K562 (cell line): ENCODE measurements around the gene RNF187. TPM values are rescaled to one million over a fixed set of nuclear protein-coding genes. Genes with fewer than 3 reads are reported as not detected.

Experiments used
- ARID1B ChIP-seq: fragments of 450-650 bp; IDR thresholded peaks from 2 replicates; pipeline ENCODE4 v1.6.1; 2016; ENCODE audit warnings: antibody characterized with exemption, mild to moderate bottlenecking, inconsistent platforms
- CEBPB ChIP-seq: fragments of 450-650 bp; IDR thresholded peaks from 2 replicates; pipeline ENCODE4 v1.6.1; 2016; ENCODE audit warnings: missing genetic modification characterization, missing compliant biosample characterization
- CREM ChIP-seq: IDR thresholded peaks from 2 replicates; pipeline ENCODE4 v1.6.1; 2014; ENCODE audit warnings: antibody characterized with exemption, low read depth
- ELF1 ChIP-seq: fragments of 200-800 bp; sonication (Bioruptor generic); IDR thresholded peaks from 2 replicates; pipeline ENCODE4 v1.6.1; 2016; ENCODE audit warnings: missing genetic modification characterization, missing compliant biosample characterization
- HNRNPL ChIP-seq: fragments of 200-400 bp; formaldehyde crosslinking; IDR thresholded peaks from 2 replicates; pipeline ENCODE4 v1.6.1; 2017; ENCODE audit warnings: low read depth, mild to moderate bottlenecking, low read length
- MEIS2 ChIP-seq: fragments of 450-650 bp; IDR thresholded peaks from 2 replicates; pipeline ENCODE4 v1.6.1; 2014; ENCODE audit warnings: mild to moderate bottlenecking; ENCODE audit not compliant: partially characterized antibody
- MXI1 ChIP-seq: IDR thresholded peaks from 2 replicates; pipeline ENCODE4 v1.6.1; 2011; ENCODE audit warnings: low read depth, mild to moderate bottlenecking, improper control_type of control experiment, low read length
- NRF1 ChIP-seq, 2 experiments: fragments of 450-650 bp; IDR thresholded peaks in 1 of 2; conservative IDR thresholded peaks in 1 of 2; 2 replicates each; pipeline ENCODE4 v1.6.1; 2014; ENCODE audit warnings: mild to moderate bottlenecking in 2 of 2
- PHB ChIP-seq: fragments of 250-450 bp; sonication (Bioruptor Pico); IDR thresholded peaks from 2 replicates; pipeline ENCODE4 v1.5.0; 2021
- POLR2B ChIP-seq: fragments of 450-650 bp; IDR thresholded peaks from 2 replicates; pipeline ENCODE4 v1.6.1; 2018; ENCODE audit warnings: low read depth; ENCODE audit not compliant: partially characterized antibody
- POLR2G ChIP-seq: fragments of 200-400 bp; formaldehyde crosslinking; IDR thresholded peaks from 2 replicates; pipeline ENCODE4 v1.6.1; 2017; ENCODE audit warnings: low read depth, mild to moderate bottlenecking, antibody characterized with exemption, low read length, moderate library complexity
- POLR3A ChIP-seq: IDR thresholded peaks from 2 replicates; pipeline ENCODE4 v1.6.1; 2011; ENCODE audit warnings: borderline replicate concordance, mild to moderate bottlenecking, moderate library complexity; ENCODE audit not compliant: insufficient read length, insufficient read depth; ENCODE audit errors: extremely low read depth
- SUPT5H ChIP-seq: fragments of 450-650 bp; IDR thresholded peaks from 2 replicates; pipeline ENCODE4 v1.6.1; 2016
- TCF3 ChIP-seq: sonication (generic); formaldehyde crosslinking; IDR thresholded peaks from 2 replicates; pipeline ENCODE4 v1.4.0; 2020; ENCODE audit warnings: mild to moderate bottlenecking, missing genetic modification reagents
- TCF7L2 ChIP-seq: fragments of 150-350 bp; IDR thresholded peaks from 2 replicates; pipeline ENCODE4 v1.6.1; 2016; ENCODE audit warnings: low read depth, mild to moderate bottlenecking, low read length, moderate library complexity
- ZNF232 ChIP-seq: sonication (generic); formaldehyde crosslinking; IDR thresholded peaks from 2 replicates; pipeline ENCODE4 v1.8.0; 2022; ENCODE audit warnings: mild to moderate bottlenecking, missing genetic modification reagents
- ZNF274 ChIP-seq: IDR thresholded peaks from 2 replicates; pipeline ENCODE4 v1.6.1; 2011; ENCODE audit warnings: low read depth, mild to moderate bottlenecking, low read length, moderate library complexity, borderline replicate concordance
- polyA plus RNA-seq, 8 experiments: library from polyadenylated mRNA; depleted of rRNA in 4 of 8; stranded (reverse) in 5 of 8; unstranded in 3 of 8; fragments of >200 nt; fragmentation: Nextera tagmentation in 2 of 8; fragmentation: Illumina TruSeq in 1 of 8; extraction: Ambion mirVana in 2 of 8; extraction: Trizol in 1 of 8; gene quantifications; 2 replicates each; pipeline versions ENCODE4 v1.2.1 to v1.2.3, GENCODE V29; 2011 to 2014; ENCODE audit warnings: inconsistent platforms in 1 of 8, missing spikeins in 1 of 8
- total RNA-seq, 7 experiments: library from RNA; depleted of rRNA in 6 of 7; stranded (reverse); fragments of >200 nt in 6 of 7; fragmentation: Illumina TruSeq in 2 of 7; extraction: Trizol in 2 of 7; gene quantifications; 2 replicates each; pipeline versions ENCODE4 v1.2.1 to v1.2.3, GENCODE V29; 2011 to 2021; ENCODE audit warnings: low replicate concordance in 1 of 7
- TF ChIP-seq, protein P1 (sequence below): fragments of 200-600 bp; sonication (generic); IDR thresholded peaks from one replicate; pipeline ENCODE4 v1.6.1; 2012; ENCODE audit warnings: mild to moderate bottlenecking, low read depth, low read length, inconsistent platforms
- TF ChIP-seq, protein P2 (sequence below): sonication (generic); formaldehyde crosslinking; IDR thresholded peaks from 2 replicates; pipeline ENCODE4 v1.8.0; 2022; ENCODE audit warnings: missing genetic modification reagents, mild to moderate bottlenecking, borderline replicate concordance

The RNF187 gene
- total and polyA plus RNA-seq, 9 of the 15 experiments (the other 6 are each of a cell fraction or from before 2014, with no cell fraction given) = 2.3 to 119 (median 41.9) TPM

DNA sequence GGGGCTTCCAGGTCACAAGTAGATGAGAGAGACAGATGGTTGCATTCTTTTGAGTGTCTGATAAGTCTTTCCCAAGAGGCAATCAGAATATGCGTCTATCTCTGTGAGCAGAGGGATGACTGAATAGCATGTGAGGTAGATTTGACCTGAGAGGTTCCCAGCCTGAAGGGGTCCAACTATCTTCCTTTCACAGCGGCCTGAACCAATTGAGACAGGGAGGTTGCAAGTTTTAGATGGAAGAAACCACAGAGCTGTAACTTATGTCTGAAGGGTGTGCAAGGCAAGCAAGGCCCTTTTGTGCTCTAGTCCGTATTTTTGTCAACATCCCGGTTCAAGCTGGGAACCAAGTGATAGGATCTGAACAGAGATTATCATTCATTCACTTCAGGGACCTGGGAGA, 9.9 kb upstream of the RNF187 start (continued):
- TF ChIP-seq, protein P1, sequence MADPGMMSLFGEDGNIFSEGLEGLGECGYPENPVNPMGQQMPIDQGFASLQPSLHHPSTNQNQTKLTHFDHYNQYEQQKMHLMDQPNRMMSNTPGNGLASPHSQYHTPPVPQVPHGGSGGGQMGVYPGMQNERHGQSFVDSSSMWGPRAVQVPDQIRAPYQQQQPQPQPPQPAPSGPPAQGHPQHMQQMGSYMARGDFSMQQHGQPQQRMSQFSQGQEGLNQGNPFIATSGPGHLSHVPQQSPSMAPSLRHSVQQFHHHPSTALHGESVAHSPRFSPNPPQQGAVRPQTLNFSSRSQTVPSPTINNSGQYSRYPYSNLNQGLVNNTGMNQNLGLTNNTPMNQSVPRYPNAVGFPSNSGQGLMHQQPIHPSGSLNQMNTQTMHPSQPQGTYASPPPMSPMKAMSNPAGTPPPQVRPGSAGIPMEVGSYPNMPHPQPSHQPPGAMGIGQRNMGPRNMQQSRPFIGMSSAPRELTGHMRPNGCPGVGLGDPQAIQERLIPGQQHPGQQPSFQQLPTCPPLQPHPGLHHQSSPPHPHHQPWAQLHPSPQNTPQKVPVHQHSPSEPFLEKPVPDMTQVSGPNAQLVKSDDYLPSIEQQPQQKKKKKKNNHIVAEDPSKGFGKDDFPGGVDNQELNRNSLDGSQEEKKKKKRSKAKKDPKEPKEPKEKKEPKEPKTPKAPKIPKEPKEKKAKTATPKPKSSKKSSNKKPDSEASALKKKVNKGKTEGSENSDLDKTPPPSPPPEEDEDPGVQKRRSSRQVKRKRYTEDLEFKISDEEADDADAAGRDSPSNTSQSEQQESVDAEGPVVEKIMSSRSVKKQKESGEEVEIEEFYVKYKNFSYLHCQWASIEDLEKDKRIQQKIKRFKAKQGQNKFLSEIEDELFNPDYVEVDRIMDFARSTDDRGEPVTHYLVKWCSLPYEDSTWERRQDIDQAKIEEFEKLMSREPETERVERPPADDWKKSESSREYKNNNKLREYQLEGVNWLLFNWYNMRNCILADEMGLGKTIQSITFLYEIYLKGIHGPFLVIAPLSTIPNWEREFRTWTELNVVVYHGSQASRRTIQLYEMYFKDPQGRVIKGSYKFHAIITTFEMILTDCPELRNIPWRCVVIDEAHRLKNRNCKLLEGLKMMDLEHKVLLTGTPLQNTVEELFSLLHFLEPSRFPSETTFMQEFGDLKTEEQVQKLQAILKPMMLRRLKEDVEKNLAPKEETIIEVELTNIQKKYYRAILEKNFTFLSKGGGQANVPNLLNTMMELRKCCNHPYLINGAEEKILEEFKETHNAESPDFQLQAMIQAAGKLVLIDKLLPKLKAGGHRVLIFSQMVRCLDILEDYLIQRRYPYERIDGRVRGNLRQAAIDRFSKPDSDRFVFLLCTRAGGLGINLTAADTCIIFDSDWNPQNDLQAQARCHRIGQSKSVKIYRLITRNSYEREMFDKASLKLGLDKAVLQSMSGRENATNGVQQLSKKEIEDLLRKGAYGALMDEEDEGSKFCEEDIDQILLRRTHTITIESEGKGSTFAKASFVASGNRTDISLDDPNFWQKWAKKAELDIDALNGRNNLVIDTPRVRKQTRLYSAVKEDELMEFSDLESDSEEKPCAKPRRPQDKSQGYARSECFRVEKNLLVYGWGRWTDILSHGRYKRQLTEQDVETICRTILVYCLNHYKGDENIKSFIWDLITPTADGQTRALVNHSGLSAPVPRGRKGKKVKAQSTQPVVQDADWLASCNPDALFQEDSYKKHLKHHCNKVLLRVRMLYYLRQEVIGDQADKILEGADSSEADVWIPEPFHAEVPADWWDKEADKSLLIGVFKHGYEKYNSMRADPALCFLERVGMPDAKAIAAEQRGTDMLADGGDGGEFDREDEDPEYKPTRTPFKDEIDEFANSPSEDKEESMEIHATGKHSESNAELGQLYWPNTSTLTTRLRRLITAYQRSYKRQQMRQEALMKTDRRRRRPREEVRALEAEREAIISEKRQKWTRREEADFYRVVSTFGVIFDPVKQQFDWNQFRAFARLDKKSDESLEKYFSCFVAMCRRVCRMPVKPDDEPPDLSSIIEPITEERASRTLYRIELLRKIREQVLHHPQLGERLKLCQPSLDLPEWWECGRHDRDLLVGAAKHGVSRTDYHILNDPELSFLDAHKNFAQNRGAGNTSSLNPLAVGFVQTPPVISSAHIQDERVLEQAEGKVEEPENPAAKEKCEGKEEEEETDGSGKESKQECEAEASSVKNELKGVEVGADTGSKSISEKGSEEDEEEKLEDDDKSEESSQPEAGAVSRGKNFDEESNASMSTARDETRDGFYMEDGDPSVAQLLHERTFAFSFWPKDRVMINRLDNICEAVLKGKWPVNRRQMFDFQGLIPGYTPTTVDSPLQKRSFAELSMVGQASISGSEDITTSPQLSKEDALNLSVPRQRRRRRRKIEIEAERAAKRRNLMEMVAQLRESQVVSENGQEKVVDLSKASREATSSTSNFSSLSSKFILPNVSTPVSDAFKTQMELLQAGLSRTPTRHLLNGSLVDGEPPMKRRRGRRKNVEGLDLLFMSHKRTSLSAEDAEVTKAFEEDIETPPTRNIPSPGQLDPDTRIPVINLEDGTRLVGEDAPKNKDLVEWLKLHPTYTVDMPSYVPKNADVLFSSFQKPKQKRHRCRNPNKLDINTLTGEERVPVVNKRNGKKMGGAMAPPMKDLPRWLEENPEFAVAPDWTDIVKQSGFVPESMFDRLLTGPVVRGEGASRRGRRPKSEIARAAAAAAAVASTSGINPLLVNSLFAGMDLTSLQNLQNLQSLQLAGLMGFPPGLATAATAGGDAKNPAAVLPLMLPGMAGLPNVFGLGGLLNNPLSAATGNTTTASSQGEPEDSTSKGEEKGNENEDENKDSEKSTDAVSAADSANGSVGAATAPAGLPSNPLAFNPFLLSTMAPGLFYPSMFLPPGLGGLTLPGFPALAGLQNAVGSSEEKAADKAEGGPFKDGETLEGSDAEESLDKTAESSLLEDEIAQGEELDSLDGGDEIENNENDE = no peak
- peak; percentile 75; the same call in 1 of the 2 replicates for TF ChIP-seq TCF7L2
- TF ChIP-seq SUPT5H = no peak
- no peak for TF ChIP-seq CREM
- no peak for TF ChIP-seq CEBPB (tag)
- TF ChIP-seq NRF1 (conservative IDR thresholded peaks at IDR 0.05 in 1 of 2, IDR thresholded peaks at IDR 0.05 in 1 of 2) = no peak
- peak; percentile 72 for TF ChIP-seq ARID1B
- no peak for TF ChIP-seq POLR3A
- TF ChIP-seq MEIS2 = peak; percentile 48
- no peak for TF ChIP-seq MXI1
- TF ChIP-seq, protein P2, sequence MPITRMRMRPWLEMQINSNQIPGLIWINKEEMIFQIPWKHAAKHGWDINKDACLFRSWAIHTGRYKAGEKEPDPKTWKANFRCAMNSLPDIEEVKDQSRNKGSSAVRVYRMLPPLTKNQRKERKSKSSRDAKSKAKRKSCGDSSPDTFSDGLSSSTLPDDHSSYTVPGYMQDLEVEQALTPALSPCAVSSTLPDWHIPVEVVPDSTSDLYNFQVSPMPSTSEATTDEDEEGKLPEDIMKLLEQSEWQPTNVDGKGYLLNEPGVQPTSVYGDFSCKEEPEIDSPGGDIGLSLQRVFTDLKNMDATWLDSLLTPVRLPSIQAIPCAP (CRISPR knock-in tag) = no peak
- no peak for TF ChIP-seq HNRNPL
- TF ChIP-seq ZNF232 = no peak
- no peak for TF ChIP-seq PHB (CRISPR knock-in tag)
- TF ChIP-seq ELF1 = no peak
- no peak for TF ChIP-seq ZNF274
- peak; percentile 82 for TF ChIP-seq TCF3 (CRISPR knock-in tag)
- TF ChIP-seq POLR2G = no peak
- no peak for TF ChIP-seq POLR2B
